Endothelial cell (in vitro differentiated cells): Measurements from ENCODE around the gene HSCB. TPM values are rescaled to one million over a fixed set of nuclear protein-coding genes. Genes with fewer than 3 reads are reported as not detected.

Experiments used
- DNase-seq: peaks from one replicate; pipeline ENCODE4 v3.0.0; 2021; ENCODE audit warnings: low spot score
- H3K27ac Mint-ChIP-seq: one replicate; pipeline ENCODE4 v1.8.0; 2021; ENCODE audit warnings: mixed read lengths, inconsistent platforms; ENCODE audit not compliant: unreplicated experiment
- H3K27me3 Mint-ChIP-seq: one replicate; pipeline ENCODE4 v1.8.0; 2021; ENCODE audit warnings: mild to moderate bottlenecking, moderate library complexity, mixed read lengths, inconsistent platforms; ENCODE audit not compliant: unreplicated experiment
- H3K36me3 Mint-ChIP-seq: one replicate; pipeline ENCODE4 v1.8.0; 2021; ENCODE audit warnings: mild to moderate bottlenecking, low read depth, mixed read lengths, inconsistent platforms; ENCODE audit not compliant: unreplicated experiment
- H3K4me1 Mint-ChIP-seq: one replicate; pipeline ENCODE4 v1.8.0; 2021; ENCODE audit warnings: mild to moderate bottlenecking, mixed read lengths, inconsistent platforms; ENCODE audit not compliant: unreplicated experiment
- H3K4me3 Mint-ChIP-seq: one replicate; pipeline ENCODE4 v1.8.0; 2021; ENCODE audit warnings: mild to moderate bottlenecking, mixed read lengths, inconsistent platforms; ENCODE audit not compliant: unreplicated experiment
- H3K9me3 Mint-ChIP-seq: one replicate; pipeline ENCODE4 v1.8.0; 2021; ENCODE audit warnings: mixed read lengths, inconsistent platforms; ENCODE audit not compliant: unreplicated experiment
- total RNA-seq: library from RNA; stranded (reverse); fragmentation: NEBNext Ultra II Directional; extraction: Animal tissue kit (Norgen Biotek cat#: 25700); gene quantifications from one replicate; pipeline ENCODE4 v1.2.1, GENCODE V29; 2021; ENCODE audit not compliant: unreplicated experiment
- TF ChIP-seq, protein P1 (sequence below): fragments of 200-600 bp; sonication (generic); IDR thresholded peaks from one replicate; pipeline ENCODE4 v1.5.0; 2021; ENCODE audit warnings: antibody characterized with exemption; ENCODE audit not compliant: unreplicated experiment

Gene HSCB
- total RNA-seq, 1 donor from 2014 or later, result 16.6 TPM

GRCh38 chr22:28714043-28714628 is 27.7 kb upstream of the HSCB start:
- H3K27me3 Mint-ChIP-seq, result no peaks in the 10 kb centered on the region
- H3K36me3 Mint-ChIP-seq, result no peaks in the 10 kb centered on the region
- no peak overlapping the region for H3K27ac Mint-ChIP-seq
- TF ChIP-seq, protein P1, sequence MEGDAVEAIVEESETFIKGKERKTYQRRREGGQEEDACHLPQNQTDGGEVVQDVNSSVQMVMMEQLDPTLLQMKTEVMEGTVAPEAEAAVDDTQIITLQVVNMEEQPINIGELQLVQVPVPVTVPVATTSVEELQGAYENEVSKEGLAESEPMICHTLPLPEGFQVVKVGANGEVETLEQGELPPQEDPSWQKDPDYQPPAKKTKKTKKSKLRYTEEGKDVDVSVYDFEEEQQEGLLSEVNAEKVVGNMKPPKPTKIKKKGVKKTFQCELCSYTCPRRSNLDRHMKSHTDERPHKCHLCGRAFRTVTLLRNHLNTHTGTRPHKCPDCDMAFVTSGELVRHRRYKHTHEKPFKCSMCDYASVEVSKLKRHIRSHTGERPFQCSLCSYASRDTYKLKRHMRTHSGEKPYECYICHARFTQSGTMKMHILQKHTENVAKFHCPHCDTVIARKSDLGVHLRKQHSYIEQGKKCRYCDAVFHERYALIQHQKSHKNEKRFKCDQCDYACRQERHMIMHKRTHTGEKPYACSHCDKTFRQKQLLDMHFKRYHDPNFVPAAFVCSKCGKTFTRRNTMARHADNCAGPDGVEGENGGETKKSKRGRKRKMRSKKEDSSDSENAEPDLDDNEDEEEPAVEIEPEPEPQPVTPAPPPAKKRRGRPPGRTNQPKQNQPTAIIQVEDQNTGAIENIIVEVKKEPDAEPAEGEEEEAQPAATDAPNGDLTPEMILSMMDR, result no peak
- no peak for DNase-seq
- H3K9me3 Mint-ChIP-seq, result no peaks in the 10 kb centered on the region
- H3K4me1 Mint-ChIP-seq, result peaks cover 29% of the 10 kb centered on the region
- H3K4me3 Mint-ChIP-seq, result no peak overlapping the region

DNA sequence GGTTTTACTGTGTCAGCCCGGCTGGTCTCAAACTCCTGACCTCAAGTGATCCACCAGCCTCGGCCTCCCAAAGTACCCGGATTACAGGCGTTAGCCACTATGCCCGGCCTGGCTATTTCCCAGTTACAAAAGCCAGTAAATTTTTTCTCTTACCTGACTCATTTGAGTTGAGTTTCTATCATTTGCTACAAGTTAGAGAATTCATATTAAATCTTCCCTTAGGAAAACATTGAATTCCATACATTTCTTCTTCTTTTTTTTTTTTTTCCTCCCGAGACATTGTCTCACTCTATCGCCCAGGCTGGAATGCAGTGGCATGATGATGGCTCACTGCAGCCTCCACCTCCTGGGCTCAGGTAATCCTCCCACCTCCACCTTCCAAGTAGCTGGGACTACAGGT is 26.2 kb upstream of the HSCB start:
- H3K36me3 Mint-ChIP-seq, result no peaks in the 10 kb centered on the region
- no peak overlapping the region for H3K4me3 Mint-ChIP-seq
- H3K9me3 Mint-ChIP-seq, result no peaks in the 10 kb centered on the region
- no peak overlapping the region for H3K27ac Mint-ChIP-seq
- no peak for DNase-seq
- H3K27me3 Mint-ChIP-seq, result no peaks in the 10 kb centered on the region
- TF ChIP-seq, protein P1, result no peak
- H3K4me1 Mint-ChIP-seq, result peaks cover 27% of the 10 kb centered on the region

GRCh38 chr22:28716686-28717085 is 25.2 kb upstream of the HSCB start:
- DNase-seq, result no peak
- Mint-ChIP-seq H3K4me3 (no peak overlapping the region), H3K9me3 (no peaks in the 10 kb centered on the region), H3K4me1 (peaks cover 16% of the 10 kb centered on the region), H3K27ac (no peak overlapping the region), H3K27me3 (no peaks in the 10 kb centered on the region), H3K36me3 (no peaks in the 10 kb centered on the region)
- TF ChIP-seq, protein P1, result no peak

DNA sequence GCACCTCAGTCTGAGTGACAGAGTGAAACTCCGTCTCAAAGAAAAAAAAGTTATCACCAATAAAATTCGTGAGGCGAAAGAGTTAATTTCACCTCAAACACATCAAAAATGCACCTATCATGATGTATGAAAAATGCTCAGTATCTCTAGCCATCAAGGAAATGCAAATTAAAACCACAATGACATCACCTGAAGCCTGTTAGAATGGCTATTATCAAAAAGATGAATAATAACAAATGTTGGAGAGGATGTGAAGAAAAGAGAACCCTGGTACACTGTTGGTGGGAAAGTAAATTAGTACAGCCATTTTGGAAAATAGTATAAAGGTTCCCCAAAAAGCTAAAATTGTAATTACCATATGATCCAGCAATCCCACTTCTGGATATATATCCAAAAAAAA is 23.8 kb upstream of the HSCB start:
- H3K9me3 Mint-ChIP-seq, result no peaks in the 10 kb centered on the region
- no peak overlapping the region for H3K27ac Mint-ChIP-seq

DNA sequence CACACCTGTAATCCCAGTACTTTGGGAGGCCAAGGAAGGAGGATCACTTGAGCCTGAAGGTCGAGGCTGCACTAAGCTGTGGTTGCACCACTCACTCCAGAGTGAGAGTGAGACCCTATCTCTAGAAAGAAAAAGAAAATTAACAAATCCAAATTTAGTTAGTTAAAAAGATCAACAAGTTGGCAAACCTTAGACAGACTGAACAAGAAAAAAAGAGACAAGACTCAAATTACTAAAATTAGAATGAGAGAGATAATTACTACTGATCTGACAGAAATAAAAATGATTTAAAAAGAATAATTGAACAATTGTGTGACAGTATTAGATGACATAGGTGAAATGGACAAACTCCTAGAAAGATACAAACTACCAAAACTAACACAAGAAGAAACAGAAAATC is 13.8 kb upstream of the HSCB start:
- no peaks in the 10 kb centered on the region for H3K27me3 Mint-ChIP-seq
- H3K27ac Mint-ChIP-seq, result no peak overlapping the region

More for the DNA sequence above, 23.8 kb upstream of the HSCB start:
- H3K4me1 Mint-ChIP-seq, result peaks cover 7% of the 10 kb centered on the region
- H3K36me3 Mint-ChIP-seq, result no peaks in the 10 kb centered on the region
- H3K27me3 Mint-ChIP-seq, result no peaks in the 10 kb centered on the region
- no peak overlapping the region for H3K4me3 Mint-ChIP-seq
- TF ChIP-seq, protein P1, result no peak
- no peak for DNase-seq

More for the DNA sequence above, 13.8 kb upstream of the HSCB start:
- no peak for DNase-seq
- Mint-ChIP-seq H3K36me3 (no peaks in the 10 kb centered on the region), H3K9me3 (no peaks in the 10 kb centered on the region), H3K4me1 (no peaks in the 10 kb centered on the region), H3K4me3 (no peak overlapping the region)
- TF ChIP-seq, protein P1, result no peak
